GM12872 (cell line): ENCODE data around the gene FAM151A.

ENCODE experiments used
- TF ChIP-seq, protein P1 (sequence below): IDR thresholded peaks from 3 replicates; pipeline ENCODE4 v1.5.1; 2011; ENCODE audit warnings: low read depth, mild to moderate bottlenecking, low read length, moderate library complexity; ENCODE audit not compliant: insufficient read depth

The FAM151A gene

GRCh38 chr1:54571803-54572541 lies 51.4 kb downstream of the FAM151A start:
- TF ChIP-seq, protein P1, sequence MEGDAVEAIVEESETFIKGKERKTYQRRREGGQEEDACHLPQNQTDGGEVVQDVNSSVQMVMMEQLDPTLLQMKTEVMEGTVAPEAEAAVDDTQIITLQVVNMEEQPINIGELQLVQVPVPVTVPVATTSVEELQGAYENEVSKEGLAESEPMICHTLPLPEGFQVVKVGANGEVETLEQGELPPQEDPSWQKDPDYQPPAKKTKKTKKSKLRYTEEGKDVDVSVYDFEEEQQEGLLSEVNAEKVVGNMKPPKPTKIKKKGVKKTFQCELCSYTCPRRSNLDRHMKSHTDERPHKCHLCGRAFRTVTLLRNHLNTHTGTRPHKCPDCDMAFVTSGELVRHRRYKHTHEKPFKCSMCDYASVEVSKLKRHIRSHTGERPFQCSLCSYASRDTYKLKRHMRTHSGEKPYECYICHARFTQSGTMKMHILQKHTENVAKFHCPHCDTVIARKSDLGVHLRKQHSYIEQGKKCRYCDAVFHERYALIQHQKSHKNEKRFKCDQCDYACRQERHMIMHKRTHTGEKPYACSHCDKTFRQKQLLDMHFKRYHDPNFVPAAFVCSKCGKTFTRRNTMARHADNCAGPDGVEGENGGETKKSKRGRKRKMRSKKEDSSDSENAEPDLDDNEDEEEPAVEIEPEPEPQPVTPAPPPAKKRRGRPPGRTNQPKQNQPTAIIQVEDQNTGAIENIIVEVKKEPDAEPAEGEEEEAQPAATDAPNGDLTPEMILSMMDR: no peak

GRCh38 chr1:54571326-54571725 lies 52.0 kb downstream of the FAM151A start:
- TF ChIP-seq, protein P1: no peak

DNA sequence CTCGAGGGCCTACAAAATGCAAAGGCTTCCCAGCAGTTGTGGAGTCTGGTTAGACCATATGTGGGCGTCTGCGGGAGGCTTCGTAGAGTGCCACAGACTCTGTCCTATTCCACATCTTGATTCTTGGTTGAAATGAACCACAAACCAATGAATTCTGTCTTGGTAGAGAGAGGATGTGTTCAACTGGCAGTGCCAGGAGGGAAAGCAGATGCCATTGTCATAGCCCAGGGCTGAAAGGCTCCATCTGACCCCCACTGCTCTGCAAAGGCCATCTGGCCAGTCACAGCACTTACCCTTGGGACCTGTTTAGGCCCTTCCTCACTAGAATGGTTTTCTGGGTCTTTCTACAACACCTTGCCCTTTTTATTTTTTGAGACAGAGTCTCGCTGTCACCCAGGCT lies 53.2 kb downstream of the FAM151A start:
- TF ChIP-seq, protein P1: no peak

- TF ChIP-seq, protein P1: no peak
Measured at GRCh38 chr1:54569339-54569738, 54.0 kb downstream of the FAM151A start.

DNA sequence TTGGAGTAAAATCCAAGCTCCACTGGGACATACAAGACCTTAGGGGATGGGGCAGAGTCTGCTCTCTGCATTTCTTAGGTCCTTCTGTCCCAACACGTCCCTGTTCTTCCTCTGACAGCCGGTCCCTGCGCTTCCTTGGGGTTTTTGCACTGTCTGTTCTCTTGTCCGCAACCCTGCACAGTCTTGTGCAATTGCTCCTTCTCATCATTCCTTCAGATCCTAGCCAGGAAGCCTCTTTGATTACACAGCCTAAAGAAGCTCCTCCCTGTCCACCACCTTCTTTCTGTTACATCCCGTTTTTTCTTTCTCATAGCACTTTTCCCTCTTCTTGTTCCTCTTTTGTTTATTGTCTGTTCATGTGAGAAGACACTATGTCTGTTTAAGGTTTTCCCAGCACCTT lies 55.4 kb downstream of the FAM151A start:
- TF ChIP-seq, protein P1: no peak

- TF ChIP-seq, protein P1: no peak
Measured at GRCh38 chr1:54566438-54567141, 56.7 kb downstream of the FAM151A start.

DNA sequence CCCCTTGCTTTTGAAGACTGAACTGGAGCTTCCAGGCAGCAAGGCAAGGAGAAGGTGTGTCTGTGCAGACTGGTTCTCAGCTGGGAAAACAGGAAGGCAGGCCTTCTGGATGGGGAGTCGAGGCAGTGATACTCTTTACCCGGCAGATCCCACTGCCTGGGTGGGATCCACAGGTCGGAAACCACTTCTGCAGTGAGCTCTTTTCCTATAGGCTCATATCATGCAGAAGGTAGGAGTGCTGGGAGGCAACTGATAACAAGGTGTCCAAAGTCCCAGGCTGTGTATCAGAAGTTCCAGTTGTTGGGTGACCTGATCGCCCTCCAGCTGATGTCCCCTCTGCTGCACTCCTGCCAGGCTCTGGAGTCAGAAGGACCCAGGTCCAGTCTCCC lies 58.2 kb downstream of the FAM151A start:
- TF ChIP-seq, protein P1: no peak
